ENCODE measurements around the gene TMEM88.

Gene TMEM88

GRCh38 chr17:7884581-7885366 is 29.9 kb downstream of the TMEM88 start:
- peak in 1 of 2 donors; percentile 22 for DNase-seq (ENCODE audit: low read depth in 1 of 2, low spot score in 1 of 2)

- peak; percentile 17 to 24 for DNase-seq (ENCODE audit: low read depth in 1 of 2, low spot score in 1 of 2)
These were observed 30.7 kb downstream of the TMEM88 start for GRCh38 chr17:7885367-7886226.

- peak in 1 of 2 donors; percentile 30 for DNase-seq (ENCODE audit: low read depth in 1 of 2, low spot score in 1 of 2)
These were observed 31.6 kb downstream of the TMEM88 start for GRCh38 chr17:7886227-7887037.

- DNase-seq (ENCODE audit: low read depth in 1 of 2, low spot score in 1 of 2), result no peak
These were observed 32.2 kb downstream of the TMEM88 start for GRCh38 chr17:7887038-7887481.

- peak; percentile 66 to 90 for DNase-seq (ENCODE audit: low read depth in 1 of 2, low spot score in 1 of 2)
These were observed 32.8 kb downstream of the TMEM88 start for GRCh38 chr17:7887482-7888183.

GRCh38 chr17:7888184-7888920 is 33.5 kb downstream of the TMEM88 start, which contains the start of gene CHD3:
Gene CHD3 (plus strand): TSS chr17:7888789. CDS start chr17:7889001, 212 bp downstream.
- peak; percentile 22 to 44 for DNase-seq (ENCODE audit: low read depth in 1 of 2, low spot score in 1 of 2)

GRCh38 chr17:7889166-7889955 is 34.5 kb downstream of the TMEM88 start:
- no peak for DNase-seq (ENCODE audit: low read depth in 1 of 2, low spot score in 1 of 2)

- no peak for DNase-seq (ENCODE audit: low read depth in 1 of 2, low spot score in 1 of 2)
These were observed 38.5 kb downstream of the TMEM88 start for GRCh38 chr17:7893187-7893880.

- DNase-seq (ENCODE audit: low read depth in 1 of 2, low spot score in 1 of 2), result no peak
These were observed 39.4 kb downstream of the TMEM88 start for GRCh38 chr17:7894226-7894625.

GRCh38 chr17:7894866-7895265 is 40.0 kb downstream of the TMEM88 start:
- DNase-seq (ENCODE audit: low read depth in 1 of 2, low spot score in 1 of 2), result no peak

GRCh38 chr17:7897090-7897489 is 42.2 kb downstream of the TMEM88 start:
- DNase-seq (ENCODE audit: low read depth in 1 of 2, low spot score in 1 of 2), result no peak

GRCh38 chr17:7897773-7898172 is 42.9 kb downstream of the TMEM88 start:
- no peak for DNase-seq (ENCODE audit: low read depth in 1 of 2, low spot score in 1 of 2)

GRCh38 chr17:7903154-7904103 is 48.6 kb downstream of the TMEM88 start:
- no peak for DNase-seq (ENCODE audit: low read depth in 1 of 2, low spot score in 1 of 2)

Measured in activated CD4-positive, alpha-beta T cell treated with anti-CD3 and anti-CD28 coated beads, Interleukin-2, amount 50 U/mL, for 24 hours (primary cell).